Measurements from ENCODE around the gene RPS15A.
A peak's percentile ranks its signal among the peaks of the same experiment; 100 is the strongest.
"Not testable (repeated sequence)": the region's sequence is repeated elsewhere in the genome, so short reads cannot be mapped to it uniquely, and the experiment has no call there.

Gene RPS15A

GRCh38 chr16:18780460-18781026 lies 9.6 kb downstream of the RPS15A start:
- DNase-seq, H3K4me3 Mint-ChIP-seq, H3K9me3 Mint-ChIP-seq, H3K27me3 Mint-ChIP-seq: not testable (repeated sequence)
- peaks cover 25% of the 10 kb centered on the region for H3K4me1 Mint-ChIP-seq
- H3K27ac Mint-ChIP-seq = peak overlapping the region in 1 of 2 donors; percentile 27
- peak; percentile 35 for ATAC-seq

GRCh38 chr16:18777664-18778063 lies 12.5 kb downstream of the RPS15A start:
- H3K4me1 Mint-ChIP-seq, H3K4me3 Mint-ChIP-seq, ATAC-seq, H3K27me3 Mint-ChIP-seq, H3K27ac Mint-ChIP-seq, DNase-seq, H3K9me3 Mint-ChIP-seq: not testable (repeated sequence)

GRCh38 chr16:18776334-18776733 lies 13.8 kb downstream of the RPS15A start:
- H3K27ac Mint-ChIP-seq, H3K9me3 Mint-ChIP-seq: not testable (repeated sequence)

DNA sequence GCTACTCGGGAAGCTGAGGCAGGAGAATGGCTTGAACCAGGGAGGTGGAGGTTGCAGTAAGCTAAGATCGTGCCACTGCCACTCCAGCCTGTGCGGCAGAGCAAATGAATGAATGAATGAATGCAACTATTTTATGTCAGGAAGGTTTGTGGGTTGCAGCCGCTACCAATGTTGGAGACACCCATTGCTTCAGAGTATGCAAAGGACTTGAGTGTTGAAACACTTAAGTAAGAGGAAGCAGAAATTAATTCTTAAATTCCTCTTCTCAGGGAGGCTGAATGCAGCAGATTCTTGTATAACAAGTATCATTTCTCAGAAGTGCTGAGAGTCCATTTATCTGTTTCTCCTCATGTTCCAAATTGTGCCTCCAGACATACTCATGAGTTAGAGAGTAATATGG lies 15.5 kb downstream of the RPS15A start:
- H3K9me3 Mint-ChIP-seq = peaks cover 5 to 13% of the 10 kb centered on the region in 2 donors
- DNase-seq, H3K27ac Mint-ChIP-seq, H3K4me1 Mint-ChIP-seq, ATAC-seq, H3K27me3 Mint-ChIP-seq, H3K4me3 Mint-ChIP-seq: not testable (repeated sequence)

More at GRCh38 chr16:18776334-18776733, 13.8 kb downstream of the RPS15A start:
- DNase-seq, ATAC-seq, H3K27me3 Mint-ChIP-seq, H3K4me1 Mint-ChIP-seq, H3K4me3 Mint-ChIP-seq: not testable (repeated sequence)

DNA sequence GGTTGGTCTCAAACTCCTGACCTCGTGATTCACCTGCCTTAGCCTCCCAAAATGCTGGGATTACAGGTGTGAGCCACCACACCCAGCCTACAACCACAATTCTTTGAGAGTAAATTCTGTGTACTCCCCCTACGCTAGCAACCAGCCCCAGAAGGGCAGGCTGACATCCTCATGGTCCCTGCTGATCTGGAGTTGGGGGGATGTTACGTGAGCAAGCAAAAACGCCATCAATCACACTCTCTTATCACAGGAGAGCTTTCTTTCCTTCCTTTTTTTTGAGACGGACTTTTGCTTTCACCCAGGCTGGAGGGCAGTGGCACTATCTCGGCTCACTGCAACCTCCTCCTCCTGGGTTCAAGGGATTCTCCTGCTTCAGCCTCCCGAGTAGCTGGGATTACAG lies 18.0 kb downstream of the RPS15A start:
- H3K4me3 Mint-ChIP-seq, DNase-seq, H3K27me3 Mint-ChIP-seq, ATAC-seq: not testable (repeated sequence)
- Mint-ChIP-seq H3K9me3 (peaks cover 5 to 13% of the 10 kb centered on the region in 2 donors), H3K4me1 (peaks cover 16% of the 10 kb centered on the region), H3K27ac (peak overlapping the region; percentile 34 to 82)

DNA sequence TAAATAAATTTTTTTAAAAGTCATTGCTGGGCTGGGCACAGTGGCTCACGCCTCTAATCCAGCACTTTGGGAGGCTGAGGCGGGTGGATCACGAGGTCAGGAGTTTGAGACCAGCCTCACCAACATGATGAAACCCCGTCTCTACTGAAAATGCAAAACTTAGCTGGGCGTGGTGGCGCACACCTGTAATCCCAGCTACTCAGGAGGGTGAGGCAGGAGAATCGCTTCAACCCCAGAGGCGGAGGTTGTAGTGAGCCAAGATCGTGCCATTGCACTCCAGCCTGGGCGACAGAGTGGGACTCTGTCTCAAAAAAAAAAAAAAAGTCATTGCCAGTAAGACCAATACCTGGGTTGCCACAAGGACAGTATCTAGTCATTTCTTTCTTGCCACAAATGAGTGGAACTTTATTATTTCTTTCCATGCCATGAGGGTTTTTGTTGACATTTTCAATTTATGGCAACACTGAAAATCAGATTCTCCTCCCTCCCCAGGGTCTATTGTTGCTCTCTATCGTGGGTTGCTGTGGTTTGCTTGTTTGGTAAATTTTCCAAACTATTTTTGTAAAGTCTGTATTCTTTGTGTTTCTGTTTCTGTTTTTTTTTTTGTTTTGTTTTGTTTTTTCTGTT lies 19.7 kb downstream of the RPS15A start:
- DNase-seq, H3K27me3 Mint-ChIP-seq: not testable (repeated sequence)
- H3K4me1 Mint-ChIP-seq = peaks cover 20% of the 10 kb centered on the region
- H3K9me3 Mint-ChIP-seq = peaks cover 5 to 13% of the 10 kb centered on the region in 2 donors
- H3K4me3 Mint-ChIP-seq = peak overlapping the region in 1 of 2 donors; percentile 51
- ATAC-seq = peak; percentile 75
- peak overlapping the region; percentile 16 to 80 for H3K27ac Mint-ChIP-seq

DNA sequence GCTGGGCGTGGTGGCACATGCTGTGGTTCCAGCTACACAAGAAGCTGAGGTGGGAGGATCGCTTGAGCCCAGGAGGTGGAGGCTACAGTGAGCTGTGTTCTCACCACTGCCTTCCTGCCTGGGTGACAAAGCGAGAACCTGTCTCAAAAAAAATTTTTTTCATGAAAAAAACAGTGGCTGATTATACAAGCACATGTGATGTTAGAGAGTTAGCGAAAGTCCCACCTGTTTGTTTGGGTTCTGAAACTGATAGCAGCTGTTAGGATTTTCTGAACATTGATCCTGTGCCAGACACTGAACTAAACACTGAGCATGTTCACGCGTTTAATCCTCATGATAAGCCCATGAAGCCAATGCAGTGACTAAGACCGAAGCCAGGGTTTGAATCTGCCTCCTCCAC lies 22.9 kb downstream of the RPS15A start:
- H3K4me1 Mint-ChIP-seq = peaks cover 20% of the 10 kb centered on the region
- H3K27ac Mint-ChIP-seq, H3K4me3 Mint-ChIP-seq, H3K27me3 Mint-ChIP-seq: not testable (repeated sequence)
- H3K9me3 Mint-ChIP-seq = peaks cover 5 to 11% of the 10 kb centered on the region in 2 donors
- DNase-seq = peak in 1 of 2 donors; percentile 61
- ATAC-seq = peak; percentile 89

DNA sequence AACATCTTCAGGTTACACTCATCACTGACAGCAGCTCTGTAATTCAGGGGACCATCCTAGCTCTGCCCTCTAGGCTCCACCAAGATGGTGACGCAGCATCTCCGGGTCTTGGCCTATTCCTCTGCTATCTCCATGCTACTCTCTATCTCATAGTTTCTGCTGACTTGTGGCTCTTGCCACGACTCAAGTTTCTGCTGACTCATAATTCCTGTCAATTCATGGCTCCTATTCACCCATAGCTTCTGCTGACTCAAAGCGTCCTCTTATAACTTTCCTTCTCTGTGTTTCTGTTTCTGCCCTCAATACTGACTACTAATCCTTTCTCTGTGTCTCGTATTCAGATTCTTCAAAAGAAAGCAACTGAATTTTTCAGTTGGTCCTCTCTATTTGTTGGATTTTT lies 27.4 kb downstream of the RPS15A start:
- not testable (repeated sequence) for DNase-seq

GRCh38 chr16:18759598-18760520 lies 30.3 kb downstream of the RPS15A start:
- Mint-ChIP-seq H3K4me1 (peaks cover 33% of the 10 kb centered on the region), H3K27ac (peak overlapping the region in 1 of 2 donors; percentile 91), H3K4me3 (peak overlapping the region in 1 of 2 donors; percentile 55)
- H3K27me3 Mint-ChIP-seq, H3K9me3 Mint-ChIP-seq: not testable (repeated sequence)
- ATAC-seq (peak; percentile 83), DNase-seq (peak; percentile 65 to 71)

More for the DNA sequence above, 27.4 kb downstream of the RPS15A start:
- H3K4me1 Mint-ChIP-seq = peaks cover 24% of the 10 kb centered on the region
- H3K27me3 Mint-ChIP-seq, H3K27ac Mint-ChIP-seq, H3K9me3 Mint-ChIP-seq, H3K4me3 Mint-ChIP-seq: not testable (repeated sequence)
- ATAC-seq = peak; percentile 28

DNA sequence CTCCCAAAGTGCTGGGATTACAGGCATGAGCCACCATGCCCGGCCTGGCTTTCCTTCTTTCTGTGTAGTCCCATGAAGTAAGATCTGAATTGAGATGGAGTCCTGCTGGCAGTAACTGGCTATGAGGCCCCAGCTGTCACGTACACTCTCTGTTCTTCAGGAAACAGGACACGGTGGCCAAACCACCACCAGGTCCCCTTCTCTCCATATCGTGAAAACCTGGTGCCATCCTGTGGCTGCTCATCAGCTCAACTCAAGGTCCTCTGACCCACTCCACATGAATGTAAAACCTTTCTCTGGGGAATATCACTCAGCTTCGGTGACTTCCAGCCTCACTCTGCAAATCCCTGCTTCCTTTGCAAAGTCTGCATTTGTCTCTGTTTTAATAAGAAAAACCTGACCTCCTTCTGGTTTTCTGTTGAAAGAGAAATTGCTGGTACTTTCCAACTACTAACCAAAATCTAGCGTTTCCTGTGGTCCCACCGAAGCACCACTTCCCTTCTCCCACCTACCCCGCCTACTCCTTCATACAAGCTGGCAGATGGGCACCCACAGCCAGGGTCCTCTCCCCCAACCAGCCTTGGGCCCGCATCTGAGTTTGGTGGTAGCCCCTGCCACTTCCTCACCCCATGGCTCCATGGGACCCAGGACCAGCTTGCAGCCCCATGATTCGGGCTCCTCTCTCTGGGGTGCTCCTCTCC lies 32.0 kb downstream of the RPS15A start:
- not testable (repeated sequence) for H3K9me3 Mint-ChIP-seq, H3K27ac Mint-ChIP-seq, H3K27me3 Mint-ChIP-seq
- ATAC-seq (peak; percentile 79), DNase-seq (peak in 1 of 2 donors; percentile 30)
- H3K4me1 Mint-ChIP-seq = peaks cover 33% of the 10 kb centered on the region
- peak overlapping the region; percentile 9 to 36 for H3K4me3 Mint-ChIP-seq

- H3K9me3 Mint-ChIP-seq, DNase-seq, H3K27ac Mint-ChIP-seq, H3K27me3 Mint-ChIP-seq, ATAC-seq: not testable (repeated sequence)
- peak overlapping the region in 1 of 2 donors; percentile 54 for H3K4me3 Mint-ChIP-seq
- peaks cover 33% of the 10 kb centered on the region for H3K4me1 Mint-ChIP-seq
Observed at GRCh38 chr16:18756639-18757038, 33.5 kb downstream of the RPS15A start.

GRCh38 chr16:18742870-18743269 lies 47.3 kb downstream of the RPS15A start:
- not testable (repeated sequence) for H3K27ac Mint-ChIP-seq, H3K4me3 Mint-ChIP-seq, H3K9me3 Mint-ChIP-seq, ATAC-seq, H3K4me1 Mint-ChIP-seq, DNase-seq, H3K27me3 Mint-ChIP-seq

- not testable (repeated sequence) for ATAC-seq, H3K4me3 Mint-ChIP-seq, H3K4me1 Mint-ChIP-seq, DNase-seq, H3K27me3 Mint-ChIP-seq, H3K27ac Mint-ChIP-seq, H3K9me3 Mint-ChIP-seq
Observed at GRCh38 chr16:18740027-18740426, 50.1 kb downstream of the RPS15A start.

DNA sequence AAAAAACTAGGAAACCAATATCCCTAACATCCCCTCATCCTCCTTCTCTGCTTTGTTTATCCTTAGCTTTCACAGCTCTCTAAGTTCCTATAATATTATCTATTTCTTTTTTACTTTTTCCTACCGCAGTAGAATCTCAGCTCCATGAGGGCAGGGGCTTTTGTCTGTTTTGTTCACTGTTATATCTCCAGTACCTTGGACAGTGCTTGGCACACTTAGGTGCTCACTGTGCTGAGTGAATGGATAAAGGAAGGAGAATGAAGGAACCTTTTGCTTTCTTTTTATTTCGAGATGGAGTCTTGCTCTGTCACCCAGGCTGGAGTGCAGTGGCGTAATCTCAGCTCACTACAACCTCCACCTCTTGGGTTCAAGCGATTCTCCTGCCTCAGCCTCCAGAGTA lies 51.4 kb downstream of the RPS15A start:
- not testable (repeated sequence) for H3K9me3 Mint-ChIP-seq, H3K4me1 Mint-ChIP-seq, H3K27me3 Mint-ChIP-seq, H3K27ac Mint-ChIP-seq, H3K4me3 Mint-ChIP-seq, DNase-seq, ATAC-seq

- Mint-ChIP-seq H3K27ac (peak overlapping the region in 1 of 2 donors; percentile 78), H3K9me3 (peaks cover 0 to 12% of the 10 kb centered on the region in 2 donors)
- not testable (repeated sequence) for DNase-seq, H3K4me3 Mint-ChIP-seq, ATAC-seq, H3K4me1 Mint-ChIP-seq, H3K27me3 Mint-ChIP-seq
Observed at GRCh38 chr16:18734279-18734678, 55.9 kb downstream of the RPS15A start.

Data from stimulated activated naive CD8-positive, alpha-beta T cell treated with anti-CD3 and anti-CD28 coated beads, Interleukin-15, amount 100 ng/mL, for 72 hours (primary cell).